AG09319 (cell line): Measurements from ENCODE around the gene COL6A2.

Source experiments
- DNase-seq: peaks from one replicate; pipeline ENCODE4 v3.0.0-alpha.2; 2010; ENCODE audit warnings: low read depth; ENCODE audit errors: extremely low read depth
- CTCF ChIP-seq: IDR thresholded peaks from 2 replicates; pipeline ENCODE4 v1.5.1; 2011; ENCODE audit warnings: low read depth, mild to moderate bottlenecking, inconsistent platforms, low read length, moderate library complexity

COL6A2 gene

GRCh38 chr21:46124083-46124925, 26.4 kb downstream of the COL6A2 start:
- no peak for DNase-seq
- no peak for TF ChIP-seq CTCF

GRCh38 chr21:46124926-46125845, 27.3 kb downstream of the COL6A2 start:
- no peak for TF ChIP-seq CTCF
- no peak for DNase-seq

GRCh38 chr21:46125846-46126301, 28.0 kb downstream of the COL6A2 start:
- TF ChIP-seq CTCF = no peak
- no peak for DNase-seq

GRCh38 chr21:46126309-46127238, 28.7 kb downstream of the COL6A2 start:
- DNase-seq = no peak
- no peak for TF ChIP-seq CTCF

GRCh38 chr21:46127239-46128105, 29.6 kb downstream of the COL6A2 start:
- DNase-seq = no peak
- TF ChIP-seq CTCF = no peak
